Astrocyte of the cerebellum (primary cell): Measurements from ENCODE around the gene DCTN5.
A peak's percentile ranks its signal among the peaks of the same experiment; 100 is the strongest.

Experiments
- DNase-seq: peaks from one replicate; pipeline ENCODE4 v3.0.0-alpha.2; 2011; ENCODE audit warnings: low read depth
- H3K4me3 ChIP-seq: 2 replicates; pipeline ENCODE4 v1.5.1; 2011; ENCODE audit warnings: mild to moderate bottlenecking, low read depth, low read length, moderate library complexity
- in situ Hi-C: cut with HindIII; loops from 2 replicates; pipeline ENCODE4 v1.10.0; 2017; ENCODE audit warnings: low sequenced_read_pairs
- TF ChIP-seq, protein P1 (sequence below): IDR thresholded peaks from 2 replicates; pipeline ENCODE4 v1.5.1; 2012; ENCODE audit warnings: low read length, low read depth, moderate library complexity, mild to moderate bottlenecking; ENCODE audit errors: missing control alignments

DCTN5 gene

DNA sequence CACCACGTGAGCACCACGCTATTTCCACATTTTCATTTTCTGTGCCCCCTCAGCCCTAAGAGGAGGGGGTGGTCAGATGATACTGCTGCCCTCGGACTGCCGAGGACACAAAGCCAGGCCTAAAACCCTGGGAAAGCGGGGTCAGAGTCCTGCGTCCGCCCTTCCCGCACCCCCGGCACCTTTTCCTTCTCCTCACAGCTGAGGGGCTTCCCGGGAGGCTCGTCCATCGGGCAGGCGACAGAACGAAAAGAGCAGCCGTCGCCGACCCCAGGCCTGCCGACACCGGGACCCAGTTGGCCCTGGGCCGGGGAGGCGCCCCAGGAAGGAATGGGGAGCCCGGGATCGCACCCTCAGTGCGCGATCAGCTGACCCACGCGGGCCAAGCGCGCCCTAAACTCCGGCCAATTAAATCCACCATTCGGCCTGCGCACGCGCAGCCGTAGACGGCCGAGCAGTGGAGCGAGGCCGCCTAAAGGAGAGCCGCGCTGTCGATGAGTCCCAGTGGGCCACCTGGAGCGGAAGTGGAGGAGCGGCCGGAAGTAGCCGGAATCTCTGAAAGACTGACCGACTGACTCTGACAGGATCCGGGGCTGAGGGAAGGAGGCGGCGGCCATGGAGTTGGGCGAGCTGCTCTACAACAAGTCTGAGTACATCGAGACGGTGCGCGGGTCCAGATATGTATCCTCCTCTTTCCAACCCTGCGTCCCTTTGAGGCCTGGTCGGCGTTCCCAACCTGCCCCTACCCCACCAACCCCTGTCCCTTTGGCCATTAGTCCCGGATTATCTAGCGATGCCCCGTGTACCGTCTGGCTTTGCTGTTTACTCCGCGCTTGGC lies at the start of gene DCTN5, which contains the start of gene PALB2:
Gene DCTN5 (plus strand): TSS at position 536 of the 835 bp plus-strand sequence. CDS start 77 bp downstream, at position 613.
Gene PALB2 (minus strand): TSS at position 380 of the 835 bp plus-strand sequence. CDS start 153 bp downstream, at position 227.
- H3K4me3 ChIP-seq: peak within 1 kb of the TSS; percentile 99
- peak; percentile 81 for DNase-seq
- TF ChIP-seq, protein P1, sequence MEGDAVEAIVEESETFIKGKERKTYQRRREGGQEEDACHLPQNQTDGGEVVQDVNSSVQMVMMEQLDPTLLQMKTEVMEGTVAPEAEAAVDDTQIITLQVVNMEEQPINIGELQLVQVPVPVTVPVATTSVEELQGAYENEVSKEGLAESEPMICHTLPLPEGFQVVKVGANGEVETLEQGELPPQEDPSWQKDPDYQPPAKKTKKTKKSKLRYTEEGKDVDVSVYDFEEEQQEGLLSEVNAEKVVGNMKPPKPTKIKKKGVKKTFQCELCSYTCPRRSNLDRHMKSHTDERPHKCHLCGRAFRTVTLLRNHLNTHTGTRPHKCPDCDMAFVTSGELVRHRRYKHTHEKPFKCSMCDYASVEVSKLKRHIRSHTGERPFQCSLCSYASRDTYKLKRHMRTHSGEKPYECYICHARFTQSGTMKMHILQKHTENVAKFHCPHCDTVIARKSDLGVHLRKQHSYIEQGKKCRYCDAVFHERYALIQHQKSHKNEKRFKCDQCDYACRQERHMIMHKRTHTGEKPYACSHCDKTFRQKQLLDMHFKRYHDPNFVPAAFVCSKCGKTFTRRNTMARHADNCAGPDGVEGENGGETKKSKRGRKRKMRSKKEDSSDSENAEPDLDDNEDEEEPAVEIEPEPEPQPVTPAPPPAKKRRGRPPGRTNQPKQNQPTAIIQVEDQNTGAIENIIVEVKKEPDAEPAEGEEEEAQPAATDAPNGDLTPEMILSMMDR: no peak
- in situ Hi-C loops: no loop called here

DNA sequence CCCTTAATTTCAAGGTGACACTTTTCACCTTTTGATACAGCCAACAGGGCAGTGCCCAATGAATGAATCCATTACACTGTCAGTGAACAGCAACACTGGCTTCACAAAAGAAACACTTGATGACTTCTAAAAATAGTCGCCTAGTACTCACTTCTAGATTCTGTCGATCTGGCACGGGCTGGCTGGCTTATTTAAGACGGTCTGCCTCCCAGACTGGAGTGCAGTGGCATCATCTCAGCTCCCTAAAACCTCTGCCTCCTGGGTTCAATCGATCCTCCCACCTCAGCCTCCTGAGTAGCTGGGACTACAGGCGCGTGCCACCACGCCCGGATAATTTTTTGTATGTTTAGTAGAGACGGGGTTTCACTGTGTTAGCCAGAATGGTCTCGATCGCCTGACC lies 47.1 kb upstream of the DCTN5 start:
- in situ Hi-C loops: no loop called here
- TF ChIP-seq, protein P1: no peak
- H3K4me3 ChIP-seq: no peak overlapping the region
- DNase-seq: no peak

DNA sequence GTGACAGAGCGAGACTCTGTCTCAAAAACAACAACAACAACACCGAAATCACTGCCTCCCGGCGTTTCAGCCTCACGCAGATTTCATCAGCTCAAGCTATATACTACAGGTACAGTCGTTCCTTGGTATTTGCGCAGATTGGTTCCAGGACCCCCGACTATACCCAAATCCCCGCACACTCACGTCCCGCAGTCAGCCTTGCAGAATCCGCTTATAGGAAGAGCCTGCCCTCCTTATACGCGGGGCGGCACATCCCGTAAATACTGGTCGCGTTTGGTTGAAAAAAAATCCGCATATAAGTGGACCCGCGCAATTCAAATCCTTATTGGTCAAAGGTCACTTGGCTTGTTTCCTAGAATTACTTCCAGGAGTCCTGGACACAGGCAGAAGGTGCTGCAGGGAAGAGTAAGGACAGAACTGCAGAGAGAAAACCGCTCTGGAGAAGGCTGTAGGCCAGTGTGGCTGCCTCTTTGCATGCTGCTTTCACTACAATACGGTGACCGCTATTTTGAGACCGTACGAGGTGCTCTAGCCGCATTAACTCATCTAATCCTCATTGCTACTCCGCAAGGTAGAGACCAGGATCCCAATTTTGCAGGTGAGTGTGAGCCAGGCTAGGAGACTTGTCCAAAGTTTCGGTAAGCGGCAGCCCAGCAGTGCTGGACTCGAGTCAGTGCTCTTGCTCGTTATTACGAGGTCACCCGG lies 45.9 kb upstream of the DCTN5 start:
- DNase-seq: no peak
- peak overlapping the region; percentile 95 for H3K4me3 ChIP-seq
- in situ Hi-C loops: no loop called here
- TF ChIP-seq, protein P1: no peak

DNA sequence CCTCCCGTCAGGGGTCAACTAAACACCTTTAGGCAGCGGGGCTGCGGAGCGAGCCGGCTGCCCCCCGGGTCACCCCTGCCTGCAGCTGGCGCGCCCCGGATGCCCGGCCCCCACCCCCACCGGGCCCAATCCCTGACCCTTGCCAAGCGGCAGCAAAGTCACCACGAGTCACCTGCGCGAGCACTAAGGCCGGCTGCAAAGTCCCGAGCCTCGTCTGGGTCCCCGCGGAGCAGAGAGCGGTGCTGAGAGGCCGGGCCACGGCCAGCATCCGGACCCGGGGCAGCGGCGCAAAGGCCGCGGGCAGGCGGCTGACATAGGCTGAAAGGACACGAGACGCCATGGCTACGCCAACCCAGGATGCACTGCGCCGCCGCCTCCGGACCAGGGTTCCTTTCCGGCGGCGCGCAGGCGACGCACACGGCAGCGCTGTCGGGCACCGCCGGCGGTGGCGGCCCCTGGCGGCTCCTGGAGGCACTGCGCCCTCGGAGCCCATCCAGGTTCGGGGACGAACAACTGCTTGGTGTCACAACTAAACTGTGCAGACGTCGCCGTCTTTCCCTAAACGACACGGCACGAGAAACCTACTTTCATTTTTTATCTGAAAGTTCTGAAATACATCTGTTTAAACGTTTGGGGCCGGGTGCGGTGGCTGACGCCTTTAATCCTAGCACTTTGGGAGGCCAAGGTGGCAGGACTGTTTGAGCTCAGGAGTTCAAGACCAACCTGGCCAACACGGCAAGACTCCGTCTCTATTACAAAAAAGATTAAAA lies 45.1 kb upstream of the DCTN5 start, which contains the start of gene NDUFAB1:
Gene NDUFAB1 (minus strand): TSS at position 366 of the 770 bp plus-strand sequence. CDS start 26 bp downstream, at position 340.
- peak within 1 kb of the TSS; percentile 95 for H3K4me3 ChIP-seq
- TF ChIP-seq, protein P1: peak; percentile 99
- in situ Hi-C loops: no loop called here
- peak; percentile 57 for DNase-seq

DNA sequence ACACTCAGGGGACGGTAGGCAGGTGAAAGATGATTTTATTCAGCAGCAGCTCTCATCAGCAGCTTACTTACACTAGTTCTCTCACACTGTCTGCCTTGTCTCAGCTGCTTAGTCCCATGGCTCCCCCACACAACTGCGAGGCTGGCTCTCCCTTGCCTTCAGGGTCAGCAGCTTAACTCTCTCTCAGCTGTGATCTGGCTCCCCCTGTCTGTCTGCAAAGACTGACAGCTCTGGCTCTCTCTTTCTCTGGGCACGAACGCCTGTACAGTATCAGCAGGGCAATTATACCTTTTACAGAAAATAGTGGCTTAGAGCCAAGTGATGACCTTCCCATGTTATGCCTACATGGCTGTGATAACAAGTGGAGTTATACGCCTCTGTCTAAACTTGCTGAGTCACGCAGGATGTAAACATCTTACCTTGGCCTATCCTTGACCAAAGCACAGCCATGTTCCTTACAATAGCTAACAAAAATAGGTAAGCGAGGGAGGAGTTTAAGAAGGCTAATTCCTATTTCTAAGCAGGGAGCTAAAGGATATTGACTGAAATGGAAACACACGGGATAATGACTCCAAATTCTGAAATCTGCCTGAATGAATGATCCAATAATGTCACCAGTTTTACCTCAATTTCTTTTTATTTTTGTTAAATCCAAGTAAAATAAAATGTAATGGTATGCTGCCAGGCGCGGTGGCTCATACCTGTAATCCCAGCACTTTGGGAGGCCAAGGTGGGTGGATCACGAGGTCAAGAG lies 44.1 kb upstream of the DCTN5 start:
- in situ Hi-C loops: no loop called here
- H3K4me3 ChIP-seq: no peak overlapping the region
- TF ChIP-seq, protein P1: no peak
- DNase-seq: no peak
